Kidney (tissue), 14 donors: ENCODE measurements around the gene HCN2. TPM values are rescaled to one million over a fixed set of nuclear protein-coding genes. Genes with fewer than 3 reads are reported as not detected.

Experiments
- DNase-seq, 5 donors: peaks; one replicate each; pipeline ENCODE4 v3.0.0-alpha.2; 2013 to 2020
- FAIRE-seq: peaks from 2 replicates; lab custom pipeline; 2012; peaks lifted over from hg19 to GRCh38; lab: Jason Lieb, UNC
- H3K27ac ChIP-seq, 2 donors: one replicate each; pipeline ENCODE4 v1.7.0; 2013; ENCODE audit warnings: low read depth in 2 of 2, low read length in 2 of 2, inconsistent platforms in 1 of 2
- H3K27me3 ChIP-seq: one replicate; pipeline ENCODE4 v1.7.1; 2013; ENCODE audit warnings: low read length, inconsistent platforms; ENCODE audit not compliant: control insufficient read depth, insufficient read depth
- H3K36me3 ChIP-seq, 3 donors: one replicate each; pipeline versions ENCODE4 v1.7.0 to v1.7.1; 2013; ENCODE audit warnings: low read length in 3 of 3, control low read depth in 1 of 3, inconsistent platforms in 1 of 3; ENCODE audit not compliant: insufficient read depth in 3 of 3, control insufficient read depth in 2 of 3
- H3K4me1 ChIP-seq, 3 donors: one replicate each; pipeline versions ENCODE4 v1.7.0 to v1.7.1; 2013; ENCODE audit warnings: low read length in 3 of 3, inconsistent platforms in 1 of 3, low read depth in 1 of 3; ENCODE audit not compliant: control insufficient read depth in 2 of 3, insufficient read depth in 2 of 3
- H3K4me3 ChIP-seq, 3 donors: one replicate each; pipeline versions ENCODE4 v1.7.0 to v1.8.1; 2013; ENCODE audit warnings: low read length in 3 of 3, control low read depth in 1 of 3, inconsistent platforms in 1 of 3
- H3K9ac ChIP-seq, 3 donors: one replicate each; pipeline versions ENCODE4 v1.7.0 to v1.7.1; 2013; ENCODE audit warnings: low read length in 3 of 3, control low read depth in 1 of 3, inconsistent platforms in 1 of 3
- H3K9me3 ChIP-seq, 3 donors: one replicate each; pipeline versions ENCODE4 v1.7.0 to v1.7.1; 2013; ENCODE audit warnings: low read length in 3 of 3, control low read depth in 1 of 3, inconsistent platforms in 1 of 3; ENCODE audit not compliant: control insufficient read depth in 2 of 3, insufficient read depth in 1 of 3
- CTCF ChIP-seq: IDR thresholded peaks from 3 replicates; pipeline ENCODE4 v1.5.1; 2012; ENCODE audit warnings: mild to moderate bottlenecking, moderate library complexity, borderline replicate concordance; ENCODE audit not compliant: insufficient read depth; ENCODE audit errors: extremely low read depth
- intact Hi-C: fragments of 100-400 bp; cut with DNase I; formaldehyde crosslinking; loops from one replicate; pipeline ENCODE4 v1.11.1; 2022
- polyA plus RNA-seq: library from polyadenylated mRNA; stranded (reverse); fragments of 350-450 nt; fragmentation: Illumina TruSeq; extraction: RNeasy Lipid Tissue Mini Kit (QIAGEN cat#74804); gene quantifications from one replicate; pipeline ENCODE4 v1.2.3, GENCODE V29; 2014; ENCODE audit warnings: low read depth, low replicate concordance; ENCODE audit not compliant: insufficient read depth
- total RNA-seq: library from RNA; stranded (reverse); fragmentation: NEBNext Ultra II Directional; extraction: Animal tissue kit (Norgen Biotek cat#: 25700); gene quantifications from one replicate; pipeline ENCODE4 v1.2.1, GENCODE V29; 2021
- donor health status: control.
- donor health status: control.
- donor health status: control.
- donor health status: control.
- donor health status: control.
- donor health status: DM: yes; HTN: yes; CAD: no.
- donor health status: Normal renal cell carcinoma (clear cell type).

HCN2 gene
- total and polyA plus RNA-seq, 2 donors from 2014 or later: 0.31 to 1.3 TPM

- Histone ChIP-seq H3K4me1 (peaks cover 0 to 18% (median 5%) of the 10 kb centered on the region in 3 donors), H3K27me3 (no peaks in the 10 kb centered on the region), H3K27ac (no peak overlapping the region), H3K9ac (no peak overlapping the region), H3K4me3 (no peak overlapping the region), H3K9me3 (no peaks in the 10 kb centered on the region), H3K36me3 (peaks cover 0 to 13% (median 0%) of the 10 kb centered on the region in 3 donors)
- TF ChIP-seq CTCF: no peak
- no peak for FAIRE-seq
- intact Hi-C loops: no loop called here
- peak in 1 of 5 donors; percentile 63 for DNase-seq
These were observed 9.9 kb upstream of the HCN2 start for GRCh38 chr19:579842-580155.

GRCh38 chr19:580274-580835, 9.3 kb upstream of the HCN2 start:
- no peak overlapping the region for H3K27ac ChIP-seq
- H3K36me3 ChIP-seq: peaks cover 0 to 13% (median 0%) of the 10 kb centered on the region in 3 donors
- DNase-seq (peak in 1 of 5 donors; percentile 70), FAIRE-seq (no peak)
- no peak overlapping the region for H3K4me3 ChIP-seq
- no peak for TF ChIP-seq CTCF
- H3K9me3 ChIP-seq: no peaks in the 10 kb centered on the region
- intact Hi-C loops: no loop called here
- no peaks in the 10 kb centered on the region for H3K27me3 ChIP-seq
- no peak overlapping the region for H3K9ac ChIP-seq
- H3K4me1 ChIP-seq: peaks cover 0 to 14% (median 5%) of the 10 kb centered on the region in 3 donors

- intact Hi-C loops: no loop called here
- no peak for TF ChIP-seq CTCF
- Histone ChIP-seq H3K27me3 (no peaks in the 10 kb centered on the region), H3K9me3 (no peaks in the 10 kb centered on the region), H3K27ac (no peak overlapping the region), H3K36me3 (peaks cover 0 to 13% (median 0%) of the 10 kb centered on the region in 3 donors), H3K9ac (no peak overlapping the region), H3K4me3 (no peak overlapping the region), H3K4me1 (peaks cover 0 to 7% (median 0%) of the 10 kb centered on the region in 3 donors)
- FAIRE-seq (no peak), DNase-seq (peak in 1 of 5 donors; percentile 79)
These were observed 8.1 kb upstream of the HCN2 start for GRCh38 chr19:581399-582111.
